KBM-7 (cell line): ENCODE measurements around the gene TMED8.

Experiments used
- DNase-seq: peaks from one replicate; pipeline ENCODE4 v3.0.0-alpha.2; 2015
- in situ Hi-C: fragments of 300-500 bp; cut with MboI; formaldehyde crosslinking; loops from 2 replicates; pipeline ENCODE4 v1.14.3; 2020; ENCODE audit warnings: low sequenced_read_pairs, low pct_unique_long_range_greater_than_20kb, mixed read lengths

The TMED8 gene

GRCh38 chr14:77306851-77307496 lies 69.9 kb downstream of the TMED8 start:
- in situ Hi-C loops = no loop called here
- DNase-seq = no peak

- no peak for DNase-seq
- in situ Hi-C loops = no loop called here
Observed at GRCh38 chr14:77306416-77306815, 70.5 kb downstream of the TMED8 start.

- in situ Hi-C loops = no loop called here
- no peak for DNase-seq
Observed at GRCh38 chr14:77305696-77306095, 71.2 kb downstream of the TMED8 start.

- in situ Hi-C loops = no loop called here
- no peak for DNase-seq
Observed at GRCh38 chr14:77303417-77304156, 73.3 kb downstream of the TMED8 start.

- in situ Hi-C loops = no loop called here
- no peak for DNase-seq
Observed at GRCh38 chr14:77302926-77303325, 74.0 kb downstream of the TMED8 start.

GRCh38 chr14:77301103-77301502 lies 75.8 kb downstream of the TMED8 start:
- in situ Hi-C loops = no loop called here
- peak; percentile 73 for DNase-seq

GRCh38 chr14:77299771-77300170 lies 77.1 kb downstream of the TMED8 start:
- in situ Hi-C loops = no loop called here
- DNase-seq = no peak

- no peak for DNase-seq
Observed at GRCh38 chr14:77296906-77297305, 80.0 kb downstream of the TMED8 start.

GRCh38 chr14:77296155-77296554 lies 80.7 kb downstream of the TMED8 start:
- in situ Hi-C loops = no loop called here

More at GRCh38 chr14:77296906-77297305, 80.0 kb downstream of the TMED8 start:
- in situ Hi-C loops = no loop called here

GRCh38 chr14:77290705-77291104 lies 86.2 kb downstream of the TMED8 start:
- no peak for DNase-seq
- in situ Hi-C loops = no loop called here

More at GRCh38 chr14:77296155-77296554, 80.7 kb downstream of the TMED8 start:
- no peak for DNase-seq

- in situ Hi-C loops = no loop called here
- DNase-seq = no peak
Observed at GRCh38 chr14:77286576-77286975, 90.3 kb downstream of the TMED8 start.
